Adrenal gland (tissue), 12 donors: ENCODE measurements around the gene TICAM1. TPM values are rescaled to one million over a fixed set of nuclear protein-coding genes. Genes with fewer than 3 reads are reported as not detected.
A peak's percentile ranks its signal among the peaks of the same experiment; 100 is the strongest.

Experiments
- DNase-seq, 7 donors: peaks; one replicate each; pipeline ENCODE4 v3.0.0-alpha.2; 2019 to 2020
- H3K27ac ChIP-seq, 5 donors: fragments of 200-600 bp; sonication (generic) in 4 of 5; 1 replicate in 3 of 5; 2 replicates in 2 of 5; pipeline versions ENCODE4 v1.5.1 to v1.8.0; 2016 to 2020; ENCODE audit warnings: mild to moderate bottlenecking in 1 of 5
- H3K27me3 ChIP-seq: fragments of 200-600 bp; 2 replicates; pipeline ENCODE4 v1.8.0; 2021
- H3K36me3 ChIP-seq, 2 donors: fragments of 200-600 bp; replicated peaks in 1 of 2; 1 replicate in 1 of 2; 2 replicates in 1 of 2; pipeline versions ENCODE4 v1.5.1 to v1.8.0; 2018 to 2022
- H3K4me1 ChIP-seq, 2 donors: fragments of 200-600 bp; replicated peaks in 1 of 2; 1 replicate in 1 of 2; 2 replicates in 1 of 2; pipeline versions ENCODE4 v1.5.1 to v1.8.0; 2018 to 2021
- H3K4me3 ChIP-seq, 4 donors: fragments of 200-600 bp; sonication (generic) in 3 of 4; one replicate each; pipeline ENCODE4 v1.5.1; 2016 to 2018
- H3K9me3 ChIP-seq, 3 donors: fragments of 200-600 bp; sonication (generic) in 1 of 3; replicated peaks in 1 of 3; 1 replicate in 2 of 3; 2 replicates in 1 of 3; pipeline versions ENCODE4 v1.5.1 to v1.8.0; 2016 to 2021
- POLR2A ChIP-seq, 2 donors: fragments of 450-650 bp; IDR thresholded peaks; one replicate each; pipeline ENCODE4 v1.6.1; 2017; ENCODE audit warnings: antibody characterized with exemption in 2 of 2, mild to moderate bottlenecking in 2 of 2, moderate library complexity in 1 of 2
- WGBS, 4 donors: extraction: QIAGEN DNeasy Blood & Tissue Kit in 2 of 4; methylation state at CpG; one replicate each; pipeline versions ENCODE4 v1.1.5 to v1.1.7; 2013 to 2017; 5-methylcytosine and 5-hydroxymethylcytosine counted together
- intact Hi-C, 2 donors: fragments of 100-400 bp; cut with DNase I; formaldehyde crosslinking; loops; one replicate each; pipeline versions ENCODE4 v1.14.1 to v1.15.0; 2022 to 2023
- polyA plus RNA-seq, 3 donors: library from polyadenylated mRNA; stranded (reverse); fragments of 200-250 nt in 2 of 3; fragments of 350-450 nt in 1 of 3; fragmentation: Illumina TruSeq in 1 of 3; extraction: RNeasy Lipid Tissue Mini Kit (QIAGEN cat#74804) in 1 of 3; gene quantifications; one replicate each; pipeline ENCODE4 v1.2.3, GENCODE V29; 2013 to 2014
- total RNA-seq, 9 donors: library from RNA; depleted of rRNA in 4 of 9; stranded (reverse); fragments of >200 nt in 4 of 9; fragments of 120-200 nt in 1 of 9; fragmentation: NEBNext Ultra II Directional in 1 of 9; extraction: Animal tissue kit (Norgen Biotek cat#: 25700) in 1 of 9; gene quantifications; one replicate each; pipeline versions ENCODE4 v1.1.0 to v1.2.4, GENCODE V29; 2013 to 2023
- TF ChIP-seq, protein P1 (sequence below), 6 experiments: fragments of 450-650 bp in 4 of 6; fragments of 200-600 bp in 2 of 6; sonication (generic) in 1 of 6; IDR thresholded peaks; 1 replicate in 5 of 6; 2 replicates in 1 of 6; pipeline versions ENCODE4 v1.5.1 to v1.8.0; 2016 to 2021; ENCODE audit warnings: antibody characterized with exemption in 6 of 6, mild to moderate bottlenecking in 2 of 6, moderate library complexity in 1 of 6
- donor health status: healthy with polysubstance abuse.
- donor health status: Bipolar disorder and iron deficiency.
- donor health status: DM: yes; HTN: yes; CAD: no.
- donor health status: DM: no; HTN: no; CAD: no.
- donor health status: DM: no; HTN: no; CAD: no.
- donor health status: DM: yes; HTN: yes; CAD: no.

Gene TICAM1
- total and polyA plus RNA-seq, 12 donors: 0.61 to 12.0 (median 6.8) TPM

GRCh38 chr19:4821265-4821664, 10.2 kb downstream of the TICAM1 start:
- no peak overlapping the region for H3K27ac ChIP-seq
- no peaks in the 10 kb centered on the region for H3K27me3 ChIP-seq
- peaks cover 0 to 17% of the 10 kb centered on the region in 2 donors for H3K36me3 ChIP-seq
- WGBS, 4 donors: 69 to 95% (median 93%) methylated on average over 4 of the region's 4 CpGs
- intact Hi-C loops: no loop called here
- H3K4me1 ChIP-seq: no peaks in the 10 kb centered on the region
- no peak for DNase-seq
- TF ChIP-seq, protein P1, sequence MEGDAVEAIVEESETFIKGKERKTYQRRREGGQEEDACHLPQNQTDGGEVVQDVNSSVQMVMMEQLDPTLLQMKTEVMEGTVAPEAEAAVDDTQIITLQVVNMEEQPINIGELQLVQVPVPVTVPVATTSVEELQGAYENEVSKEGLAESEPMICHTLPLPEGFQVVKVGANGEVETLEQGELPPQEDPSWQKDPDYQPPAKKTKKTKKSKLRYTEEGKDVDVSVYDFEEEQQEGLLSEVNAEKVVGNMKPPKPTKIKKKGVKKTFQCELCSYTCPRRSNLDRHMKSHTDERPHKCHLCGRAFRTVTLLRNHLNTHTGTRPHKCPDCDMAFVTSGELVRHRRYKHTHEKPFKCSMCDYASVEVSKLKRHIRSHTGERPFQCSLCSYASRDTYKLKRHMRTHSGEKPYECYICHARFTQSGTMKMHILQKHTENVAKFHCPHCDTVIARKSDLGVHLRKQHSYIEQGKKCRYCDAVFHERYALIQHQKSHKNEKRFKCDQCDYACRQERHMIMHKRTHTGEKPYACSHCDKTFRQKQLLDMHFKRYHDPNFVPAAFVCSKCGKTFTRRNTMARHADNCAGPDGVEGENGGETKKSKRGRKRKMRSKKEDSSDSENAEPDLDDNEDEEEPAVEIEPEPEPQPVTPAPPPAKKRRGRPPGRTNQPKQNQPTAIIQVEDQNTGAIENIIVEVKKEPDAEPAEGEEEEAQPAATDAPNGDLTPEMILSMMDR (IDR thresholded peaks at IDR 0.05): no peak
- no peak for TF ChIP-seq POLR2A (IDR thresholded peaks at IDR 0.05)
- no peaks in the 10 kb centered on the region for H3K9me3 ChIP-seq
- no peak overlapping the region for H3K4me3 ChIP-seq

DNA sequence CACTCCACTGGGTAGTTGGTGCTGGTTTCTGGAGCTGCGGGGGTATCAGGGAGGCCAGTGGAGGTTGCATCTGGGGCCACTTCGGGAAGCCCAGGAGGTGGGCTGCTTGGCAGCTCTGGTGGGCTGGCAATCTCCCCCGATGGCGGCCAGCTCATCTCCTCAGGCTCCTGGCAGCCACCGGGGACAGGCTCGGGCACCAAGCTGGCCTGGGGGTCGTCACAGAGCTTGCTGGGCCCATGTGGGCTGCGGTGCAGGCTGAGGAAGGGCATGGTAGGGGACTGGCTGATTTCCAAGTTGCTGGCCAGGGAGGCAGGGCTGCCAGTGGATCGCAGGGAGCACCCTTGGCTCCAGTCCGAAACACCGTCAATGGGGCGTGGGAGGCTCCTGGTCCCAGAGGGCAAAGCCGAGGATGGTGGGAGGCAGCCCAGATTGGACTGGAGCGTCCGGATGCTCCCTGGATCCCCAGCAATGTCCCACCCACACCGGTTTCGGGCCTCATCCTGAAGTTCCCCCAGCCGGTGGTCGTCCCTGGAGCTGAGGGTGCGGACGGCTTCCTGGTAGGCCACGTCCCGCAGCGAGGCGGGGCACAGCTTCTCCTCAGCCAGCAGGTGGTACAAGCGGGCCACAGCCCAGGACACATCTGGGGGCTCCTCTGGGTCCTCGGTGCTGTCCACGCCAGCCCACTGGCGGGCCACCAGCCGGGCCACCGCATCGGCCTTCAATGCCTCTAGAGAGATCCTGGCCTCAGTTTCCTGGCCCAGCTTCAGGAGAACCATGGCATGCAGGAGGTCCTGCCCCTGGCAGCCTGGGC, 13.8 kb downstream of the TICAM1 start:
- Histone ChIP-seq H3K4me3 (no peak overlapping the region), H3K9me3 (no peaks in the 10 kb centered on the region), H3K36me3 (peaks cover 0 to 17% of the 10 kb centered on the region in 2 donors), H3K27ac (no peak overlapping the region), H3K4me1 (peaks cover 6 to 8% of the 10 kb centered on the region in 2 donors), H3K27me3 (no peaks in the 10 kb centered on the region)
- no peak for DNase-seq
- 83 to 100% (median 94%) methylated on average over 3 to 32 of the region's 32 CpGs for WGBS, 4 donors
- TF ChIP-seq, protein P1 (IDR thresholded peaks at IDR 0.05): no peak
- TF ChIP-seq POLR2A (IDR thresholded peaks at IDR 0.05): no peak
- intact Hi-C loops: no loop called here

DNA sequence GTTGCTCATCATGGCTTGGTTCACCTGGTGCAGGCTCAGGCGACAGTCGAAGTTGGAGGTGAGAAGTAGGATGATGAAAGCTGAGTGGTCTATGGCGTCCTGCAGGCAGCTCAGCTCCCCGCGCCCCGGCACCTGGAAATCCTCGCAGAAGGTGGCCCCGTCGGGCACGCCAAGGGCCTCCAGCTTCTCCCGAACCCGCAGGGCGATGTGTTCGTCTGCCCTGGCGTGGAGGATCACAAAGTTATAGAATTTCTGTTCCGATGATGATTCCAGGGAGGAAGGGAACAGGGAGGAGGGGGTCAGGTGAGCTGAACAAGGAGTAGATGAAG, 14.6 kb downstream of the TICAM1 start:
- intact Hi-C loops: no loop called here
- TF ChIP-seq, protein P1 (IDR thresholded peaks at IDR 0.05): no peak
- TF ChIP-seq POLR2A (IDR thresholded peaks at IDR 0.05): no peak
- no peaks in the 10 kb centered on the region for H3K9me3 ChIP-seq
- no peak overlapping the region for H3K4me3 ChIP-seq
- no peak for DNase-seq
- peaks cover 0 to 17% of the 10 kb centered on the region in 2 donors for H3K36me3 ChIP-seq
- WGBS, 4 donors: 89 to 96% (median 96%) methylated on average over 16 of the region's 16 CpGs
- H3K27ac ChIP-seq: no peak overlapping the region
- no peaks in the 10 kb centered on the region for H3K27me3 ChIP-seq
- peaks cover 6 to 11% of the 10 kb centered on the region in 2 donors for H3K4me1 ChIP-seq

GRCh38 chr19:4816202-4816949, 15.1 kb downstream of the TICAM1 start:
- no peak for DNase-seq
- WGBS, 4 donors: 93 to 95% (median 94%) methylated on average over 21 to 35 of the region's 35 CpGs
- peak overlapping the region in 1 of 4 donors; percentile 35 for H3K4me3 ChIP-seq
- no peaks in the 10 kb centered on the region for H3K9me3 ChIP-seq
- TF ChIP-seq POLR2A (IDR thresholded peaks at IDR 0.05): no peak
- TF ChIP-seq, protein P1 (IDR thresholded peaks at IDR 0.05): no peak
- peaks cover 0 to 17% of the 10 kb centered on the region in 2 donors for H3K36me3 ChIP-seq
- peaks cover 6 to 11% of the 10 kb centered on the region in 2 donors for H3K4me1 ChIP-seq
- peak overlapping the region in 1 of 5 donors; percentile 46 for H3K27ac ChIP-seq
- H3K27me3 ChIP-seq: no peaks in the 10 kb centered on the region
- intact Hi-C loops: no loop called here
